ENCODE data around the gene FAM111B. TPM values are rescaled to one million over a fixed set of nuclear protein-coding genes. Genes with fewer than 3 reads are reported as not detected.

FAM111B gene
- total and polyA plus RNA-seq, 4 donors = 0.94 to 6.9 (median 2.3) TPM

DNA sequence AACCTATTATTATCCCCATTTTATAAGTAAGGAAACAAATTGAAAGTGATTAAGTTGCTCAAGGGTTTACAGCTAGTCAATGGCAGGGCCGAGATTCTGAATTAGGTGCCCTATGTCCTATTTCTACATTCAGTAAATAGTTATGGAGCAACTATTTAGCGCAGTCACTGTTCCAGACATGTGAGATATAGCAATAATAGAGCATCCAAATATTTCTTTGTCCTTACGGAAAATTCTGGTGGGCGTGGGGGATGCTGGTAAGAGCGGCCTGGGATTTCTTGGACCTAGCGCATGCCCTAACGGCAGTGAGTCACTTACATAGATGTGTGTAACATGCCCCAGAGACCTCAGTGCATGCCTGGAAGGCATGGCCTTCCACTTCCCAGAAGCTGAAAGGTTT, 69.3 kb downstream of the FAM111B start:
- peaks cover 0 to 29% (median 16%) of the 10 kb centered on the region in 5 donors for H3K4me1 ChIP-seq (ENCODE audit: control insufficient read depth in 5 of 5, insufficient read depth in 5 of 5, low read length in 5 of 5)
- no peak overlapping the region for H3K27ac ChIP-seq (ENCODE audit: low read depth in 1 of 2, low read length in 1 of 2)

More for the DNA sequence above, 69.3 kb downstream of the FAM111B start:
- DNase-seq = no peak
- H3K9me3 ChIP-seq (ENCODE audit: control insufficient read depth in 4 of 4, insufficient read depth in 3 of 4, low read length in 3 of 4) = no peaks in the 10 kb centered on the region
- H3K4me3 ChIP-seq = no peak overlapping the region
- peaks cover 0 to 3% (median under 1%) of the 10 kb centered on the region in 4 donors for H3K36me3 ChIP-seq (ENCODE audit: control insufficient read depth in 4 of 4, insufficient read depth in 4 of 4, low read length in 4 of 4)
- H3K27me3 ChIP-seq (ENCODE audit: control insufficient read depth in 3 of 3, insufficient read depth in 3 of 3, low read length in 2 of 3) = no peaks in the 10 kb centered on the region
- H3K9ac ChIP-seq (ENCODE audit: insufficient read depth in 1 of 2, low read length in 2 of 2) = no peak overlapping the region
- TF ChIP-seq, protein P1, sequence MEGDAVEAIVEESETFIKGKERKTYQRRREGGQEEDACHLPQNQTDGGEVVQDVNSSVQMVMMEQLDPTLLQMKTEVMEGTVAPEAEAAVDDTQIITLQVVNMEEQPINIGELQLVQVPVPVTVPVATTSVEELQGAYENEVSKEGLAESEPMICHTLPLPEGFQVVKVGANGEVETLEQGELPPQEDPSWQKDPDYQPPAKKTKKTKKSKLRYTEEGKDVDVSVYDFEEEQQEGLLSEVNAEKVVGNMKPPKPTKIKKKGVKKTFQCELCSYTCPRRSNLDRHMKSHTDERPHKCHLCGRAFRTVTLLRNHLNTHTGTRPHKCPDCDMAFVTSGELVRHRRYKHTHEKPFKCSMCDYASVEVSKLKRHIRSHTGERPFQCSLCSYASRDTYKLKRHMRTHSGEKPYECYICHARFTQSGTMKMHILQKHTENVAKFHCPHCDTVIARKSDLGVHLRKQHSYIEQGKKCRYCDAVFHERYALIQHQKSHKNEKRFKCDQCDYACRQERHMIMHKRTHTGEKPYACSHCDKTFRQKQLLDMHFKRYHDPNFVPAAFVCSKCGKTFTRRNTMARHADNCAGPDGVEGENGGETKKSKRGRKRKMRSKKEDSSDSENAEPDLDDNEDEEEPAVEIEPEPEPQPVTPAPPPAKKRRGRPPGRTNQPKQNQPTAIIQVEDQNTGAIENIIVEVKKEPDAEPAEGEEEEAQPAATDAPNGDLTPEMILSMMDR (IDR thresholded peaks at IDR 0.05; ENCODE audit: control extremely low read depth, extremely low read depth) = no peak
- no peak for ATAC-seq (ENCODE audit: insufficient read depth, low FRiP score)
- 78 to 87% methylated on average over 7 of the region's 7 CpGs for WGBS, 2 donors

Other genes starting within 250 kb of the FAM111B start
- gene GLYATL1, start 167.7 kb upstream of the FAM111B start, total RNA-seq = 1 to 10 TPM in 1 of 2 donors, under 1 TPM in 1; 0.31 to 1.8 TPM
- under 1 TPM in 1 of 2 donors, not detected in 1; 0.05 TPM for gene GLYATL1, start 167.7 kb upstream of the FAM111B start, polyA plus RNA-seq
- gene GLYATL1B, start 20.9 kb upstream of the FAM111B start, total RNA-seq = not detected
- gene GLYATL1B, start 20.9 kb upstream of the FAM111B start, polyA plus RNA-seq = not detected
- gene FAM111A, start 35.6 kb downstream of the FAM111B start, total RNA-seq = 10 to 100 TPM; 34.1 to 73.3 TPM
- gene FAM111A, start 35.6 kb downstream of the FAM111B start, polyA plus RNA-seq = 10 to 100 TPM; 14.9 to 44.8 TPM
- gene DTX4, start 64.9 kb downstream of the FAM111B start, total RNA-seq = 10 to 100 TPM; 44.6 to 51.6 TPM
- 10 to 100 TPM; 14.7 to 25.0 TPM for gene DTX4, start 64.9 kb downstream of the FAM111B start, polyA plus RNA-seq
- 10 to 100 TPM; 28.1 to 45.6 TPM for gene MPEG1, start 105.7 kb downstream of the FAM111B start, total RNA-seq
- 10 to 100 TPM in 1 of 2 donors, 1 to 10 TPM in 1; 7.0 to 63.5 TPM for gene MPEG1, start 105.7 kb downstream of the FAM111B start, polyA plus RNA-seq

Measured in lung (tissue), 12 donors.